H1 (cell line): Measurements from ENCODE around the gene VTN. TPM values are rescaled to one million over a fixed set of nuclear protein-coding genes. Genes with fewer than 3 reads are reported as not detected.
A peak's percentile ranks its signal among the peaks of the same experiment; 100 is the strongest.

Experiments
- CTCF ChIA-PET: fragments of 300-600 bp; sonication (Branson Sonifier 250); formaldehyde crosslinking; loops from one replicate; lab custom pipeline; 2021; ENCODE audit not compliant: partially characterized antibody; lab: Charles Lee
- POLR2A ChIA-PET: fragments of 300-600 bp; sonication (Branson Sonifier 250); formaldehyde crosslinking; loops from one replicate; lab custom pipeline; 2021; ENCODE audit warnings: inconsistent platforms; ENCODE audit not compliant: partially characterized antibody; lab: Charles Lee
- DNase-seq, 2 experiments: peaks; one replicate each; pipeline versions ENCODE4 v3.0.0 to v3.0.0-alpha.2; 2010 to 2022; ENCODE audit warnings: low spot score in 2 of 2, low read depth in 1 of 2, mixed read lengths in 1 of 2
- FAIRE-seq: peaks from 2 replicates; lab custom pipeline; 2011; peaks lifted over from hg19 to GRCh38; lab: Jason Lieb, UNC
- H2AFZ ChIP-seq: 2 replicates; pipeline ENCODE4 v1.8.1; 2012; ENCODE audit warnings: low read length, inconsistent platforms
- H2AK5ac ChIP-seq: 2 replicates; pipeline ENCODE4 v1.6.1; 2013; ENCODE audit warnings: low read depth, low read length
- H2BK120ac ChIP-seq: replicated peaks from 2 replicates; pipeline ENCODE3; 2013; ENCODE audit warnings: low read depth, low read length, inconsistent platforms
- H2BK12ac ChIP-seq: 2 replicates; pipeline ENCODE4 v1.6.1; 2013; ENCODE audit warnings: low read depth, low read length
- H2BK15ac ChIP-seq: 2 replicates; pipeline ENCODE4 v1.6.1; 2013; ENCODE audit warnings: low read length
- H2BK20ac ChIP-seq: 2 replicates; pipeline ENCODE4 v1.6.1; 2013; ENCODE audit warnings: low read length
- H2BK5ac ChIP-seq: 2 replicates; pipeline ENCODE4 v1.6.1; 2013; ENCODE audit warnings: low read depth, low read length
- H3K14ac ChIP-seq: 2 replicates; pipeline ENCODE4 v1.6.1; 2013; ENCODE audit warnings: inconsistent platforms; ENCODE audit not compliant: insufficient read length
- H3K18ac ChIP-seq: 2 replicates; pipeline ENCODE4 v1.6.1; 2013; ENCODE audit warnings: low read length; ENCODE audit errors: extremely low read depth
- H3K23ac ChIP-seq: 2 replicates; pipeline ENCODE4 v1.6.1; 2013; ENCODE audit warnings: inconsistent platforms; ENCODE audit not compliant: insufficient read length
- H3K23me2 ChIP-seq: 2 replicates; pipeline ENCODE4 v1.6.1; 2013; ENCODE audit warnings: low read depth, low read length
- H3K27ac ChIP-seq: 2 replicates; pipeline ENCODE4 v1.6.1; 2011; ENCODE audit warnings: low read depth, low read length, inconsistent platforms
- H3K27me3 ChIP-seq, 4 experiments: replicated peaks in 1 of 4; 1 replicate in 1 of 4; 2 replicates in 3 of 4; pipeline versions ENCODE4 v1.6.1 to v1.8.1; 2011 to 2013; ENCODE audit warnings: low read length in 3 of 4, mild to moderate bottlenecking in 3 of 4, inconsistent platforms in 2 of 4, mixed read lengths in 2 of 4, moderate library complexity in 1 of 4; ENCODE audit not compliant: control insufficient read depth in 3 of 4, insufficient read depth in 3 of 4; ENCODE audit errors: extremely low read depth in 1 of 4
- H3K36me3 ChIP-seq, 4 experiments: 2 replicates each; pipeline versions ENCODE4 v1.6.1 to v1.8.1; 2011 to 2013; ENCODE audit warnings: mild to moderate bottlenecking in 4 of 4, low read length in 3 of 4, moderate library complexity in 2 of 4, control low read depth in 1 of 4, inconsistent platforms in 1 of 4; ENCODE audit not compliant: insufficient read depth in 4 of 4, control insufficient read depth in 2 of 4
- H3K4ac ChIP-seq: replicated peaks from 2 replicates; pipeline ENCODE3; 2013; ENCODE audit warnings: low read length, low read depth, mixed read lengths, inconsistent platforms; ENCODE audit not compliant: insufficient read length
- H3K4me1 ChIP-seq, 4 experiments: replicated peaks in 1 of 4; 1 replicate in 1 of 4; 2 replicates in 3 of 4; pipeline versions ENCODE4 v1.6.1 to v1.8.1; 2011 to 2013; ENCODE audit warnings: low read length in 3 of 4, inconsistent platforms in 2 of 4, mixed read lengths in 1 of 4; ENCODE audit not compliant: insufficient read depth in 4 of 4, control insufficient read depth in 3 of 4
- H3K4me2 ChIP-seq, 2 experiments: 2 replicates each; pipeline versions ENCODE4 v1.6.1 to v1.8.1; 2011 to 2013; ENCODE audit warnings: low read depth in 2 of 2, low read length in 2 of 2, control low read depth in 1 of 2, inconsistent platforms in 1 of 2, mild to moderate bottlenecking in 1 of 2; ENCODE audit not compliant: insufficient read depth in 1 of 2
- H3K4me3 ChIP-seq, 4 experiments: fragments of 200-600, 300-600 bp in 1 of 4; sonication (generic), shearing (Covaris generic), sonication (Bioruptor Twin) in 1 of 4; 2 replicates each; pipeline versions ENCODE4 v1.5.1 to v1.8.1; 2011 to 2016; ENCODE audit warnings: low read length in 4 of 4, low read depth in 3 of 4, control low read depth in 2 of 4, inconsistent platforms in 2 of 4, mild to moderate bottlenecking in 2 of 4, mixed read lengths in 1 of 4, moderate library complexity in 1 of 4; ENCODE audit not compliant: insufficient read depth in 2 of 4; ENCODE audit errors: extremely low read depth in 1 of 4
- H3K56ac ChIP-seq: replicated peaks from 2 replicates; pipeline ENCODE3; 2013; ENCODE audit warnings: low read depth, mild to moderate bottlenecking, mixed read lengths, low read length, inconsistent platforms; ENCODE audit not compliant: insufficient read length
- H3K79me1 ChIP-seq: 2 replicates; pipeline ENCODE4 v1.6.1; 2013; ENCODE audit warnings: low read depth, low read length, control low read depth
- H3K79me2 ChIP-seq, 2 experiments: 2 replicates each; pipeline versions ENCODE4 v1.6.1 to v1.8.1; 2012 to 2013; ENCODE audit warnings: low read length in 2 of 2, mild to moderate bottlenecking in 2 of 2, inconsistent platforms in 1 of 2; ENCODE audit not compliant: insufficient read depth in 2 of 2, control insufficient read depth in 1 of 2
- H3K9ac ChIP-seq, 4 experiments: replicated peaks in 1 of 4; 1 replicate in 1 of 4; 2 replicates in 3 of 4; pipeline versions ENCODE4 v1.6.1 to v1.8.1; 2011 to 2013; ENCODE audit warnings: low read depth in 3 of 4, low read length in 3 of 4, control low read depth in 2 of 4, mild to moderate bottlenecking in 2 of 4, moderate library complexity in 2 of 4, inconsistent platforms in 1 of 4; ENCODE audit errors: extremely low read depth in 1 of 4
- H3K9me3 ChIP-seq, 2 experiments: 2 replicates each; pipeline versions ENCODE4 v1.6.1 to v1.8.1; 2012 to 2013; ENCODE audit warnings: mild to moderate bottlenecking in 2 of 2, moderate library complexity in 2 of 2, control low read depth in 1 of 2, inconsistent platforms in 1 of 2, low read depth in 1 of 2, low read length in 1 of 2, mixed read lengths in 1 of 2; ENCODE audit not compliant: insufficient read depth in 2 of 2
- H4K20me1 ChIP-seq, 2 experiments: replicated peaks in 1 of 2; 2 replicates each; pipeline versions ENCODE3 to v1.8.1; 2011 to 2013; ENCODE audit warnings: inconsistent platforms in 2 of 2, low read length in 2 of 2, mild to moderate bottlenecking in 1 of 2; ENCODE audit not compliant: insufficient read depth in 2 of 2, control insufficient read depth in 1 of 2
- H4K5ac ChIP-seq: 2 replicates; pipeline ENCODE4 v1.6.1; 2013; ENCODE audit warnings: low read length, low read depth, mixed read lengths, inconsistent platforms; ENCODE audit not compliant: insufficient read length
- H4K8ac ChIP-seq: 2 replicates; pipeline ENCODE4 v1.8.0; 2013; ENCODE audit warnings: mild to moderate bottlenecking, moderate library complexity, low read length, inconsistent platforms; ENCODE audit not compliant: insufficient read depth; ENCODE audit errors: extremely low read depth
- H4K91ac ChIP-seq: replicated peaks from 2 replicates; pipeline ENCODE3; 2013; ENCODE audit warnings: low read length, mixed read lengths, inconsistent platforms; ENCODE audit not compliant: insufficient read length
- ASH2L ChIP-seq: fragments of 200-600, 300-600 bp; sonication (generic); IDR thresholded peaks from one replicate; pipeline ENCODE4 v1.7.1; 2017; ENCODE audit warnings: low read length
- CBX5 ChIP-seq: fragments of 300-800, 300-1000 bp; sonication (generic); IDR thresholded peaks from 2 replicates; pipeline ENCODE4 v1.7.1; 2016; ENCODE audit warnings: antibody characterized with exemption, low read length, low read depth
- NRF1 ChIP-seq: IDR thresholded peaks from 2 replicates; pipeline ENCODE4 v1.6.1; 2011; ENCODE audit warnings: mild to moderate bottlenecking, low read depth, low read length, improper control_type of control experiment
- RAD21 ChIP-seq, 2 experiments: IDR thresholded peaks in 1 of 2; conservative IDR thresholded peaks in 1 of 2; 2 replicates each; pipeline ENCODE4 v1.6.1; 2011; ENCODE audit warnings: low read depth in 2 of 2, low read length in 2 of 2, improper control_type of control experiment in 1 of 2, inconsistent platforms in 1 of 2, mild to moderate bottlenecking in 1 of 2, moderate library complexity in 1 of 2
- SRF ChIP-seq: IDR thresholded peaks from 2 replicates; pipeline ENCODE4 v1.6.1; 2011; ENCODE audit warnings: mild to moderate bottlenecking, low read depth, low read length, moderate library complexity
- YY1 ChIP-seq: IDR thresholded peaks from 2 replicates; pipeline ENCODE4 v1.6.1; 2011; ENCODE audit warnings: low read depth, mild to moderate bottlenecking, low read length
- WGBS, 2 experiments: shearing (Covaris generic) in 1 of 2; methylation state at CpG; one replicate each; pipeline versions ENCODE4 v1.1.6 to v1.1.7; 2013 to 2015; ENCODE audit warnings: low lambda C conversion rate in 2 of 2, mixed read lengths in 2 of 2, inconsistent platforms in 1 of 2, low coverage in 1 of 2, missing lambda C conversion rate in 1 of 2; ENCODE audit not compliant: insufficient replicate concordance in 2 of 2, insufficient coverage in 1 of 2, insufficient read length in 1 of 2; ENCODE audit errors: extremely low coverage in 1 of 2, missing lambda C conversion rate in 1 of 2; 5-methylcytosine and 5-hydroxymethylcytosine counted together
- polyA plus RNA-seq, 7 experiments: library from polyadenylated mRNA; depleted of rRNA in 3 of 7; stranded (reverse) in 5 of 7; unstranded in 2 of 7; fragments of >200 nt in 5 of 7; fragments of 200-250 nt in 2 of 7; gene quantifications; 1 replicate in 5 of 7; 2 replicates in 1 of 7; 4 replicates in 1 of 7; pipeline versions ENCODE4 v1.2.1 to v1.2.3, GENCODE V29; 2011 to 2013; ENCODE audit warnings: missing spikeins in 2 of 7, mixed read lengths in 2 of 7
- total RNA-seq: library from RNA; stranded (reverse); fragmentation: NEBNext Ultra II Directional; extraction: Animal tissue kit (Norgen Biotek cat#: 25700); gene quantifications from 2 replicates; pipeline ENCODE4 v1.2.1, GENCODE V29; 2021

Gene VTN
- total and polyA plus RNA-seq, 2 of the 8 experiments (the other 6 are each of a cell fraction or from before 2014, with no cell fraction given), result 0.18 TPM; not detected in 1

DNA sequence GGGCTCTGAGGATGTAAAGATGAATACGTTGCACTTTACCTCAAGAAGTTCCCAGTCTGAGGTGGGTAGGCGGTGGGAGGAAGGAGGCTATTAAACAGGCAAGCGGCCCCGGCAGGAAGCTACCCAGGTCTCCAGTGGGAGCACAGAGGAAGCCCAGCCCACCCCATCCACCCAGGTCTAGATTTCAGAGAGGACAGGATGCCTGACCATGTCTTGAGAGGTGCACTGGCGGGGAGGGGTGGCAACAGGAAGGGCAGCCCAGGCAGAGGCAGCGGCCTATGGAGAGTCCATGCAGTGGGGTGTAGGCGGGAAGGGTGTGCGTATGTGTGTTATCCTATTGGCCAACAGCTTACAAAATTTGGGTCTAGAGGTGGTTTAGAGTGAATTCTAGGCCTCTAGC, 15.3 kb upstream of the VTN start:
- 73% methylated on average over 8 of the region's 8 CpGs; no CpG with 5 or more reads in 1 of the 2 experiments for WGBS, 2 experiments
- no peak for TF ChIP-seq ASH2L
- no peak for TF ChIP-seq RAD21 (IDR thresholded peaks at IDR 0.05 in 1 of 2, conservative IDR thresholded peaks at IDR 0.05 in 1 of 2; ENCODE audit: low read depth in 2 of 2, low read length in 2 of 2)
- TF ChIP-seq NRF1, result no peak
- TF ChIP-seq CBX5, result no peak
- no peak for TF ChIP-seq YY1
- no peak for TF ChIP-seq SRF
- peaks cover 0 to 3% of the 10 kb centered on the region in 2 experiments for H4K20me1 ChIP-seq
- no peaks in the 10 kb centered on the region for H3K79me1 ChIP-seq
- DNase-seq (no peak), FAIRE-seq (no peak)
- peaks cover 14% of the 10 kb centered on the region for H3K23me2 ChIP-seq
- H3K27me3 ChIP-seq, result peaks cover 38 to 59% (median 52%) of the 10 kb centered on the region in 4 experiments
- H2BK120ac ChIP-seq, result no peak overlapping the region
- H3K4ac ChIP-seq, result no peak overlapping the region
- H2AK5ac ChIP-seq, result no peak overlapping the region
- POLR2A ChIA-PET, result interaction anchor here (2.0 to 12.7 kb wide), 2 partner anchors 17 to 28 kb away, joined by 9 to 135 read pairs; partner anchors contain the start of genes POLDIP2 and SLC46A1
- no peak overlapping the region for H3K23ac ChIP-seq
- no peak overlapping the region for H4K8ac ChIP-seq
- H2AFZ ChIP-seq, result no peak overlapping the region
- no peaks in the 10 kb centered on the region for H3K79me2 ChIP-seq
- no peak overlapping the region for H4K91ac ChIP-seq
- CTCF ChIA-PET, result interaction anchor here (0.9 to 14.7 kb wide), 9 partner anchors 10 to 154 kb away, joined by 3 to 142 read pairs (median 3); no protein-coding TSS in a partner anchor
- H3K9me3 ChIP-seq, result no peaks in the 10 kb centered on the region
- H2BK15ac ChIP-seq, result no peak overlapping the region
- H4K5ac ChIP-seq, result no peak overlapping the region
- no peak overlapping the region for H2BK5ac ChIP-seq
- H2BK12ac ChIP-seq, result no peak overlapping the region
- no peak overlapping the region for H3K9ac ChIP-seq
- H3K4me2 ChIP-seq, result peak overlapping the region; percentile 89 to 95
- H3K14ac ChIP-seq, result no peak overlapping the region
- 0 out of 8 replicates have a peak, but pooled peaks cover 0 to 3% (median 0%) of the 10 kb centered on the region in 4 experiments for H3K36me3 ChIP-seq
- peak overlapping the region in 3 of 4 experiments; percentile 32 to 77 (median 61); a peak in 5 of 8 replicates for H3K4me3 ChIP-seq
- peaks cover 0 to 13% (median 6%) of the 10 kb centered on the region in 4 experiments; a peak in 4 of 7 replicates for H3K4me1 ChIP-seq
- H3K56ac ChIP-seq, result no peak overlapping the region
- H3K18ac ChIP-seq, result no peak overlapping the region
- H2BK20ac ChIP-seq, result no peak overlapping the region
- no peak overlapping the region for H3K27ac ChIP-seq
